Transverse colon (tissue), 4 donors: ENCODE measurements around the gene CD151. TPM values are rescaled to one million over a fixed set of nuclear protein-coding genes. Genes with fewer than 3 reads are reported as not detected.
A peak's percentile ranks its signal among the peaks of the same experiment; 100 is the strongest.

Experiments
- DNase-seq: peaks from one replicate; pipeline ENCODE4 v3.0.0-alpha.2; 2019
- H3K27ac ChIP-seq, 4 donors: fragments of 200-600 bp; sonication (generic); 2 replicates each; pipeline ENCODE4 v1.5.1; 2016 to 2018; ENCODE audit warnings: inconsistent platforms in 4 of 4
- H3K27me3 ChIP-seq: fragments of 200-600 bp; sonication (generic); 2 replicates; pipeline ENCODE4 v1.5.1; 2017; ENCODE audit warnings: inconsistent platforms
- H3K36me3 ChIP-seq, 4 donors: fragments of 200-600 bp; sonication (generic); 2 replicates each; pipeline ENCODE4 v1.5.1; 2017 to 2019; ENCODE audit warnings: inconsistent platforms in 4 of 4
- H3K4me1 ChIP-seq, 4 donors: fragments of 200-600 bp; sonication (generic); 2 replicates each; pipeline ENCODE4 v1.5.1; 2017 to 2020; ENCODE audit warnings: inconsistent platforms in 4 of 4
- H3K4me3 ChIP-seq, 4 donors: fragments of 200-600 bp; sonication (generic); 1 replicate in 1 of 4; 2 replicates in 3 of 4; pipeline versions ENCODE4 v1.5.1 to v1.6.1; 2017 to 2019; ENCODE audit warnings: inconsistent platforms in 4 of 4
- H3K9me3 ChIP-seq, 2 donors: fragments of 200-600 bp; sonication (generic); 2 replicates each; pipeline ENCODE4 v1.5.1; 2017 to 2019; ENCODE audit warnings: inconsistent platforms in 2 of 2
- CTCF ChIP-seq, 5 experiments: fragments of 200-600 bp in 3 of 5; fragments of 450-650 bp in 2 of 5; sonication (generic) in 3 of 5; IDR thresholded peaks; 1 replicate in 2 of 5; 2 replicates in 3 of 5; pipeline ENCODE4 v1.5.1; 2016 to 2017; ENCODE audit warnings: antibody characterized with exemption in 5 of 5, inconsistent platforms in 3 of 5, mild to moderate bottlenecking in 2 of 5, moderate library complexity in 1 of 5
- EP300 ChIP-seq: sonication (generic); formaldehyde crosslinking; IDR thresholded peaks from one replicate; pipeline ENCODE4 v1.6.1; 2017; ENCODE audit warnings: antibody characterized with exemption, low read depth
- POLR2A ChIP-seq: fragments of 450-650 bp; IDR thresholded peaks from one replicate; pipeline ENCODE4 v1.6.1; 2016; ENCODE audit warnings: antibody characterized with exemption, mild to moderate bottlenecking, moderate library complexity
- POLR2AphosphoS5 ChIP-seq, 3 donors: sonication (generic); formaldehyde crosslinking; IDR thresholded peaks; one replicate each; pipeline ENCODE4 v1.6.1; 2016; ENCODE audit warnings: antibody characterized with exemption in 3 of 3
- WGBS, 2 donors: methylation state at CpG; one replicate each; pipeline ENCODE4 v1.1.5; 2018; ENCODE audit warnings: low coverage in 1 of 2; 5-methylcytosine and 5-hydroxymethylcytosine counted together
- in situ Hi-C, 4 donors: fragments of 200-750 bp; cut with MboI; loops; one replicate each; pipeline versions ENCODE4 v1.15.0 to v1.15.1; 2017; ENCODE audit warnings: low sequenced_read_pairs in 3 of 4, low pct_ligation_motif_present in 1 of 4, low pct_unique_long_range_greater_than_20kb in 1 of 4
- intact Hi-C: fragments of 100-400 bp; cut with DNase I; formaldehyde crosslinking; loops from one replicate; pipeline ENCODE4 v1.15.1; 2023; ENCODE audit warnings: low total_unique reads
- total RNA-seq, 4 donors: library from RNA; depleted of rRNA; stranded (reverse); fragments of >200 nt; gene quantifications; one replicate each; pipeline ENCODE4 v1.1.0, GENCODE V29; 2016

CD151 gene
- total RNA-seq, 4 donors from 2014 or later, result 252 to 650 (median 429) TPM

DNA sequence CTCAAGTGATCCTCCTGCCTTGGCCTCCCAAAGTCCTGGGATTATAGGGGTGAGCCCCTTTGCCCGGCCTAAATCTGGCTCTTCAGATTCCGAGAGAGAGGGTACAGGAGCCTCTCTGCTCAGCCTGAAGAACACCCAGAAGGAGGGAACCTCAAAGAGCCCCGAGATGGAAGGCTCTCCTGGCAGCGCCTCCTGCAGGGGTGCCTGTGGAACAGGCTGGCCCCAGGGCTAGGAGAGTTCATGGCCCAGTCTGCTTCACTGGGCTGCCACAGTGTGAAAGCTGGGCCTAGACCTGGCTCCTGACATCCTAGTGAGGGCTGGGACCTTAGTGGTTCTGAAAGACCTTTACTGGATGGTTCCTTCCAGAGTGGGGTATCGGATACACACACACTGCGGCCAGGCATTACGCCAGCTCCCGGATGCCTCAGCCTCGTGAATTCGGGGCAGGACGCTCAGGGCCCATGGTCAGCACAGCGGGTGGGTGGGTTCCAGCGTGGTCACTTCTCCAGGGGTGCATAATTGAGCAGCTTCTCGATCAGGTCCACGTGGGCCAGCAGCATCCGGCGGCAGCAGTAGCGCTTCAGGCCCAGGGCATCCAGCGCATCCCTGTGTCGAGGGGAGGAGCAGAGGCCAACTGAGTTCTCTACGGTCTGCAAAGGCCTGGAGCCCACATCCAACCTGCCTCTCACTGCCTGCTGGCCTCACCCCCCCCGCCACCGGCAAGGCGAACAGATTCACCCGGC is 7.3 kb downstream of the CD151 start:
- peaks cover 23 to 88% (median 60%) of the 10 kb centered on the region in 4 donors for H3K4me1 ChIP-seq
- H3K27me3 ChIP-seq, result peaks cover 11% of the 10 kb centered on the region
- peaks cover 0 to 16% (median 6%) of the 10 kb centered on the region in 4 donors for H3K36me3 ChIP-seq
- H3K27ac ChIP-seq, result peak overlapping the region in 1 of 4 donors; percentile 91
- in situ Hi-C loops (no loop called here), intact Hi-C loops (loop anchor here (5.0 kb wide), 1 partner anchor 1922 kb away; no protein-coding TSS in a partner anchor)
- H3K4me3 ChIP-seq, result no peak overlapping the region
- H3K9me3 ChIP-seq, result no peaks in the 10 kb centered on the region
- no peak for DNase-seq
- 80 to 83% methylated on average over 3 to 20 of the region's 25 CpGs for WGBS, 2 donors
- TF ChIP-seq POLR2A, result peak; percentile 5
- TF ChIP-seq CTCF (IDR thresholded peaks at IDR 0.05), result peak in 3 of 5 experiments; percentile 11 to 27 (median 13)
- TF ChIP-seq POLR2AphosphoS5 (IDR thresholded peaks at IDR 0.05), result no peak

- Histone ChIP-seq H3K4me1 (peaks cover 21 to 82% (median 55%) of the 10 kb centered on the region in 4 donors), H3K27ac (peak overlapping the region; percentile 88 to 94 (median 90)), H3K9me3 (no peaks in the 10 kb centered on the region), H3K27me3 (peaks cover 11% of the 10 kb centered on the region), H3K4me3 (peak overlapping the region; percentile 62 to 98 (median 83)), H3K36me3 (peaks cover 0 to 16% (median 6%) of the 10 kb centered on the region in 4 donors)
- intact Hi-C loops, result loop anchor here (5.0 kb wide), 1 partner anchor 1920 kb away; no protein-coding TSS in a partner anchor
- in situ Hi-C loops, result no loop called here
- no peak for DNase-seq
- TF ChIP-seq POLR2A (no peak), CTCF (IDR thresholded peaks at IDR 0.05) (no peak), POLR2AphosphoS5 (IDR thresholded peaks at IDR 0.05) (peak in 1 of 3 donors; percentile 10), EP300 (no peak)
- WGBS, 2 donors, result 0 to 1% methylated on average over 7 to 25 of the region's 27 CpGs
Measured at GRCh38 chr11:841981-842369, 9.2 kb downstream of the CD151 start.

GRCh38 chr11:842370-843002 is 9.7 kb downstream of the CD151 start, which contains the start of the genes POLR2L and TSPAN4:
POLR2L (minus strand) TSS chr11:842529; CDS start chr11:842508, 21 bp downstream.
TSPAN4 (plus strand) TSS chr11:842852; CDS start chr11:850305, 7,453 bp downstream.
- intact Hi-C loops (loop anchor here (5.0 kb wide), 1 partner anchor 1920 kb away; no protein-coding TSS in a partner anchor), in situ Hi-C loops (no loop called here)
- peak within 1 kb of the TSS; percentile 62 to 98 (median 83) for H3K4me3 ChIP-seq
- no peaks in the 10 kb centered on the region for H3K9me3 ChIP-seq
- H3K4me1 ChIP-seq, result peaks cover 21 to 77% (median 52%) of the 10 kb centered on the region in 4 donors
- peak within 1 kb of the TSS; percentile 88 to 94 (median 90) for H3K27ac ChIP-seq
- peaks cover 11% of the 10 kb centered on the region for H3K27me3 ChIP-seq
- WGBS, 2 donors, result 0% methylated on average over 6 of the region's 87 CpGs; no CpG with 5 or more reads in 1 of the 2 donors
- peak; percentile 91 for DNase-seq
- H3K36me3 ChIP-seq, result peaks cover 0 to 11% (median 4%) of the 10 kb centered on the region in 4 donors
- TF ChIP-seq EP300, result no peak
- TF ChIP-seq CTCF (IDR thresholded peaks at IDR 0.05), result no peak
- TF ChIP-seq POLR2A, result peak; percentile 91
- peak; percentile 69 to 95 (median 94) for TF ChIP-seq POLR2AphosphoS5 (IDR thresholded peaks at IDR 0.05)
